Fibroblast of lung (primary cell): ENCODE results near the gene SST.

ENCODE experiments used
- EZH2 ChIP-seq: IDR thresholded peaks from 2 replicates; pipeline ENCODE4 v1.5.1; 2012; ENCODE audit warnings: low read length, control low read depth, mild to moderate bottlenecking; ENCODE audit errors: missing control alignments
- TF ChIP-seq, protein P1 (sequence below), 2 donors: IDR thresholded peaks in 1 of 2; conservative IDR thresholded peaks in 1 of 2; 1 replicate in 1 of 2; 2 replicates in 1 of 2; pipeline ENCODE4 v1.5.1; 2011 to 2012; ENCODE audit warnings: low read length in 2 of 2, control low read depth in 1 of 2, inconsistent platforms in 1 of 2, low read depth in 1 of 2, mild to moderate bottlenecking in 1 of 2

DNA sequence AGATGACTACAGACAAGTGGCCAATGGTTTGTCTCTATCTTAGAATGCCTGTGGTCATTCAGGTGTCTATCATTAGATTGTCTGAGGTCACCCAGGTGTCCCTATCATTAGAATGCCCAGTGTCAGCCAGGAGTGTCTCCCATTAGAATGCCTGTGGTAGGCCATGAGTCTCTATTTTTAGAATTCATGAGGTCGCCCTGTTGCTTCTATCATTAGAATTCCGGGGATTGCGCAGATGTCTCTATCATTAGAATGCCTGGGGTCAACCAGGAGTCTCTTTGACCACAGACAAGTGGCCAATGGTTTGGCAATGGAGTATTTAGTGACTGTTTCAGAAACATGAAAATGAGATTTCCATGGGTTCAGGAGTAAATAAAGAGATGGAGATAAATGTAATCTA lies 24.6 kb upstream of the SST start:
- TF ChIP-seq, protein P1, sequence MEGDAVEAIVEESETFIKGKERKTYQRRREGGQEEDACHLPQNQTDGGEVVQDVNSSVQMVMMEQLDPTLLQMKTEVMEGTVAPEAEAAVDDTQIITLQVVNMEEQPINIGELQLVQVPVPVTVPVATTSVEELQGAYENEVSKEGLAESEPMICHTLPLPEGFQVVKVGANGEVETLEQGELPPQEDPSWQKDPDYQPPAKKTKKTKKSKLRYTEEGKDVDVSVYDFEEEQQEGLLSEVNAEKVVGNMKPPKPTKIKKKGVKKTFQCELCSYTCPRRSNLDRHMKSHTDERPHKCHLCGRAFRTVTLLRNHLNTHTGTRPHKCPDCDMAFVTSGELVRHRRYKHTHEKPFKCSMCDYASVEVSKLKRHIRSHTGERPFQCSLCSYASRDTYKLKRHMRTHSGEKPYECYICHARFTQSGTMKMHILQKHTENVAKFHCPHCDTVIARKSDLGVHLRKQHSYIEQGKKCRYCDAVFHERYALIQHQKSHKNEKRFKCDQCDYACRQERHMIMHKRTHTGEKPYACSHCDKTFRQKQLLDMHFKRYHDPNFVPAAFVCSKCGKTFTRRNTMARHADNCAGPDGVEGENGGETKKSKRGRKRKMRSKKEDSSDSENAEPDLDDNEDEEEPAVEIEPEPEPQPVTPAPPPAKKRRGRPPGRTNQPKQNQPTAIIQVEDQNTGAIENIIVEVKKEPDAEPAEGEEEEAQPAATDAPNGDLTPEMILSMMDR (conservative IDR thresholded peaks at IDR 0.05 in 1 of 2, IDR thresholded peaks at IDR 0.05 in 1 of 2; ENCODE audit: low read depth in 1 of 2, low read length in 2 of 2): no peak
- no peak for TF ChIP-seq EZH2
